AG09309 (cell line): ENCODE measurements around the gene PITPNB.

Experiments
- DNase-seq: peaks from one replicate; pipeline ENCODE4 v3.0.0-alpha.2; 2010; ENCODE audit warnings: low read depth
- H3K4me3 ChIP-seq: 2 replicates; pipeline ENCODE4 v1.5.1; 2011; ENCODE audit warnings: mild to moderate bottlenecking, low read depth, low read length, moderate library complexity; ENCODE audit not compliant: control insufficient read depth
- TF ChIP-seq, protein P1 (sequence below): IDR thresholded peaks from 2 replicates; pipeline ENCODE4 v1.5.1; 2011; ENCODE audit warnings: mild to moderate bottlenecking, low read depth, low read length, inconsistent platforms; ENCODE audit not compliant: insufficient read depth, control insufficient read depth; ENCODE audit errors: missing control alignments

The PITPNB gene

DNA sequence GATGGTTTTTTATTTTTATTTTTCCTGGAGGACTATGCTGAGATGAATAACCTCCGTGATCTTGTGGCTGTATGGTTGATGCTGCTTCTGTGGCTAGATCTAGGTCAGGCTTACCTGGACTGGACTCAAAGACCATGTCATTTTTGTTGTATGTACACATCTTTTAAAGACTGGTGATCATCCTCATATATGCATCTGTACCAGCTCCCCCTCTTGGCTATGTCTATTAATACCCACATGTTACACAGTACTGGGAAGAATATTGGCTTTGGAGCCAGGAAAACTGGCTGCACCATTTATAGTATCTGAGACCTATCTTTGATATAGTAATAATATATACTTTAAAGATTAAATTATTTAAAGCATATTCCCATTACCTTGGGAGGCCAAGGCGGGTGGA lies 18.4 kb upstream of the PITPNB start:
- no peak overlapping the region for H3K4me3 ChIP-seq
- TF ChIP-seq, protein P1, sequence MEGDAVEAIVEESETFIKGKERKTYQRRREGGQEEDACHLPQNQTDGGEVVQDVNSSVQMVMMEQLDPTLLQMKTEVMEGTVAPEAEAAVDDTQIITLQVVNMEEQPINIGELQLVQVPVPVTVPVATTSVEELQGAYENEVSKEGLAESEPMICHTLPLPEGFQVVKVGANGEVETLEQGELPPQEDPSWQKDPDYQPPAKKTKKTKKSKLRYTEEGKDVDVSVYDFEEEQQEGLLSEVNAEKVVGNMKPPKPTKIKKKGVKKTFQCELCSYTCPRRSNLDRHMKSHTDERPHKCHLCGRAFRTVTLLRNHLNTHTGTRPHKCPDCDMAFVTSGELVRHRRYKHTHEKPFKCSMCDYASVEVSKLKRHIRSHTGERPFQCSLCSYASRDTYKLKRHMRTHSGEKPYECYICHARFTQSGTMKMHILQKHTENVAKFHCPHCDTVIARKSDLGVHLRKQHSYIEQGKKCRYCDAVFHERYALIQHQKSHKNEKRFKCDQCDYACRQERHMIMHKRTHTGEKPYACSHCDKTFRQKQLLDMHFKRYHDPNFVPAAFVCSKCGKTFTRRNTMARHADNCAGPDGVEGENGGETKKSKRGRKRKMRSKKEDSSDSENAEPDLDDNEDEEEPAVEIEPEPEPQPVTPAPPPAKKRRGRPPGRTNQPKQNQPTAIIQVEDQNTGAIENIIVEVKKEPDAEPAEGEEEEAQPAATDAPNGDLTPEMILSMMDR: peak; percentile 8
- no peak for DNase-seq

- no peak overlapping the region for H3K4me3 ChIP-seq
- TF ChIP-seq, protein P1: no peak
- DNase-seq: no peak
Measured at GRCh38 chr22:27935897-27936296, 16.8 kb upstream of the PITPNB start.

- TF ChIP-seq, protein P1: no peak
- no peak for DNase-seq
- H3K4me3 ChIP-seq: no peak overlapping the region
Measured at GRCh38 chr22:27934069-27934468, 15.0 kb upstream of the PITPNB start.

- H3K4me3 ChIP-seq: no peak overlapping the region
- no peak for DNase-seq
- TF ChIP-seq, protein P1: no peak
Measured at GRCh38 chr22:27933186-27933983, 14.3 kb upstream of the PITPNB start.

DNA sequence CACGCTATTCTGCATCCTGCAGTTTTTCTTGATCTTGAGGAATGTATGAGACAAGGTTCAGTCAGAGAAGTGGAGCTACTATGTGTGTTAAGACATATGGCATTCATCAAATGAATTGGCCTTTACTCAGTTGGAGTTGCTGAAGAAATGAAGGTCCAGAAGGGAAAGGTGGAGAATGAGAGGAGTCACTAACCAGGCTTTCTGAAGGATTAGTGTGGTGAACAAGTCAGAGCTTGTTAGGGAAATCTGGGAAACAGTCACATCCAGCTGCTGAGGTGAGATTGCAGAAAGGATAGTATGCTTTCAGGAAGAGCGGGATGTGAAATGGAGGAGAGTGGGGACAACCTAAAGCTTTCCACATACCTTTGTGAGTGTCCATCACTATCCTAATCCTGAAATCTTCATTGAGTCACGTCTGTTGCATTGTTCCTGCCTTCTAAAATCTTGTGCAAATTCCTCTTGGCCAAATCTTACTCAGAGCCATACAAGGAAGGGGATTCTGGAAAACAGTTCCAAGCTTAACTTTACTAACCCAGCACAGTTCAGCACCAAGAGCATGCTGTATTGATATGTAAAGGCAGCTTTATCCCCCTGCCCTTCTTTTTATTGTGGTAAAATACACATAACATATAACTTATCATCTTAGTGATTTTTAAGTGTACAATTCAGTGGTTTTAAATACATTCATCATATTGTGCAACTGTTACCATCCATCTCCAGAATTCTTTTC lies 11.4 kb upstream of the PITPNB start:
- no peak overlapping the region for H3K4me3 ChIP-seq
- no peak for DNase-seq
- TF ChIP-seq, protein P1: no peak

GRCh38 chr22:27927608-27928007 lies 8.6 kb upstream of the PITPNB start:
- TF ChIP-seq, protein P1: no peak
- no peak for DNase-seq
- no peak overlapping the region for H3K4me3 ChIP-seq

DNA sequence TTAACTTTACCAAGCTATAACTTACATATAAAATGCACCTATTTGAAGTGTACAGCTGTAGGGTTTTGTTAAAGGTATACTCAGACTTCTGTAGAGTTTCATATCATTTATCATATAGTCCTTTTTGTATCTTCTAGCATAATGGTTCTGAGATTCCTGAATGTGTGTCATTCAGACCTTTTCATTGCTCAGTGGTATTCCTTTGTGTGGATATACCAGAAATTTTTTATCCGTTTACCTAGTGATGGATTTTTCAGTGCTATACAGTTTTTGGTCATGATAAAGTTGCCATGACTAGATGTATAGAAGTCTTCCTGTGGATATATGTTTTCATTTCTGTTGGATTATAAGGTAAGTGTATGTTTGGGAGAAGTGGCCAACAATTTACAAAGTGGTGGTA lies 6.3 kb upstream of the PITPNB start:
- DNase-seq: no peak
- no peak overlapping the region for H3K4me3 ChIP-seq
- TF ChIP-seq, protein P1: no peak
